Keratinocyte (primary cell): Measurements from ENCODE around the gene ANO10.

Source experiments
- EZH2 ChIP-seq: IDR thresholded peaks from one replicate; pipeline ENCODE4 v1.6.1; 2012; ENCODE audit warnings: inconsistent platforms, mild to moderate bottlenecking, low read length, moderate library complexity
- TF ChIP-seq, protein P1 (sequence below), 3 experiments: IDR thresholded peaks in 1 of 3; conservative IDR thresholded peaks in 1 of 3; optimal IDR thresholded peaks in 1 of 3; 2 replicates in 2 of 3; 3 replicates in 1 of 3; pipeline versions ENCODE3 to v1.5.1; 2011; ENCODE audit warnings: low read length in 3 of 3, mild to moderate bottlenecking in 3 of 3, moderate library complexity in 2 of 3, control low read depth in 1 of 3, inconsistent platforms in 1 of 3; ENCODE audit not compliant: insufficient read depth in 2 of 3; ENCODE audit errors: extremely low read depth in 1 of 3

DNA sequence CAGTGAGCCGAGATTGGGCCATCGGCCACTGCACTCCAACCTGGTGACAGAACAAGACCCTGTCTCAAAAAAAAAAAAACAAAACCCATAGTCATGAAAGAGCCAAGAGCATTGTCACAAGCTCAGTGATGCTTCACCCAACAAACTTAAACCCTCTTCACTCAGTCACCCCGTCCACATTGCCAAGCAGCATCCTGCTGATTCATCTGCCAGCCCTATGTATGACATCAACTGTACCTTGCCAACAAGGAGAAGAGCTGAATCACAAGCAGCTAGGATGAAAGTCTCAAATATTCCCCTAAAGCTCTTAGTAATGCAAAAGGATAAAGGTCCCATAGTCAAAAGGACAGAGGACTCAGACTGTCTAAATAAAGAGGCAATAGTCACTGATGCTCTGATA lies 90.0 kb downstream of the ANO10 start:
- TF ChIP-seq, protein P1, sequence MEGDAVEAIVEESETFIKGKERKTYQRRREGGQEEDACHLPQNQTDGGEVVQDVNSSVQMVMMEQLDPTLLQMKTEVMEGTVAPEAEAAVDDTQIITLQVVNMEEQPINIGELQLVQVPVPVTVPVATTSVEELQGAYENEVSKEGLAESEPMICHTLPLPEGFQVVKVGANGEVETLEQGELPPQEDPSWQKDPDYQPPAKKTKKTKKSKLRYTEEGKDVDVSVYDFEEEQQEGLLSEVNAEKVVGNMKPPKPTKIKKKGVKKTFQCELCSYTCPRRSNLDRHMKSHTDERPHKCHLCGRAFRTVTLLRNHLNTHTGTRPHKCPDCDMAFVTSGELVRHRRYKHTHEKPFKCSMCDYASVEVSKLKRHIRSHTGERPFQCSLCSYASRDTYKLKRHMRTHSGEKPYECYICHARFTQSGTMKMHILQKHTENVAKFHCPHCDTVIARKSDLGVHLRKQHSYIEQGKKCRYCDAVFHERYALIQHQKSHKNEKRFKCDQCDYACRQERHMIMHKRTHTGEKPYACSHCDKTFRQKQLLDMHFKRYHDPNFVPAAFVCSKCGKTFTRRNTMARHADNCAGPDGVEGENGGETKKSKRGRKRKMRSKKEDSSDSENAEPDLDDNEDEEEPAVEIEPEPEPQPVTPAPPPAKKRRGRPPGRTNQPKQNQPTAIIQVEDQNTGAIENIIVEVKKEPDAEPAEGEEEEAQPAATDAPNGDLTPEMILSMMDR (optimal IDR thresholded peaks at IDR 0.05 in 1 of 3, IDR thresholded peaks at IDR 0.05 in 1 of 3, conservative IDR thresholded peaks at IDR 0.05 in 1 of 3; ENCODE audit: extremely low read depth in 1 of 3, insufficient read depth in 2 of 3, low read length in 3 of 3), result no peak
- no peak for TF ChIP-seq EZH2
